GM21381 (cell line): ENCODE data around the gene ARMS2.

Experiments used
- ATAC-seq: cut with Tn5 transposase; IDR thresholded peaks from one replicate; pipeline ENCODE4 v1.9.1; 2021; ENCODE audit warnings: mild to moderate bottlenecking, moderate library complexity; ENCODE audit not compliant: unreplicated experiment

ARMS2 gene

GRCh38 chr10:122469848-122470247 lies 15.4 kb downstream of the ARMS2 start:
- no peak for ATAC-seq

DNA sequence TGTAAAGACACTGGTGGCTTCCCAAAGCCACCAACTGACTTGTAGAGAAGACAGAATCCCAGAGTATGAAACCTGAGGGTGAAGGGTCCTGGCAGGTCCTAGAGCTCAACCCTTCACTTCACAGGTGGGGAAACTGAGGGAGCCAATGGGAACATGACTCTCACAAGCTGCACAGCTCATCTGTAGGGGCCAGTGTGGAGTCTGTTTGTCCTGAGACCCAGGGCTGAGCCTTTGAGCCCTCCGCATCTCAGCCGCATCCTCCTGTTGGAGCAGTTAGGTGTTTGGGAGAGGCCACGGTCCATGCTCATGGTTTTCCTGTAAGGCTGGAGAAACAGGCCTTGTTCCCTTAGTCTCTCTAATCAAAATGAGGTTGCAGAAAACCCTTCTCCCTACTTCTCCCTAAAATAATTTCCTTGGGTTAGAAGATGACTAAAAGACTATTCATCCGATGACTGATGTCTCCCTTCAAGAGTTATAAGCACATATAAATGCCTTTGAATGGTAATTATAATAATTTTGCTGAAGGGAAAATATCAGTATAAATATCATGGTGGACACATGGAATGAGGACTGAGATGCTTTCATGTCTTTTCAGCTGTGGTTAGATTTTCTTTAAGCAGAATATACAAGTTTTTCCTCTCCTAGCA lies 17.2 kb downstream of the ARMS2 start:
- no peak for ATAC-seq

DNA sequence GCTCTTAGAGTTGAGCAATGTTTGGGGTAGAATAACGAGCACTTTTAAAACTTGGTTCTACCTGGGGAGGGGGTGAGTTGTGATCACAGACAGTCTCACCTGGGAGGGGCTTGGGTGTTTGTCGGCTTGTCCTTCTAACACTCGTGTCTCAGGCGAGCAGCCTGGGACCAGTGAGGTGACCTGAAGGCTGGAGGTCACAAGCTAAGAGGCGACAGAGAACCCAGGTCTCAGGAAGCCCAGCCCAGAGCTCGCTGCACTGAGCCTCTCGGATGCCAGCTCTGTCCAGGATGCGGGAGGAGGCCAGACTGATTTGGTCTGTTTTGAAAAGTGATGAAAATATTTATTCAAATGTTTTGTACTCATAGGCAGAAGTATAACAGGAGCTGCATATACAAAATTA lies 18.7 kb downstream of the ARMS2 start:
- ATAC-seq = no peak

DNA sequence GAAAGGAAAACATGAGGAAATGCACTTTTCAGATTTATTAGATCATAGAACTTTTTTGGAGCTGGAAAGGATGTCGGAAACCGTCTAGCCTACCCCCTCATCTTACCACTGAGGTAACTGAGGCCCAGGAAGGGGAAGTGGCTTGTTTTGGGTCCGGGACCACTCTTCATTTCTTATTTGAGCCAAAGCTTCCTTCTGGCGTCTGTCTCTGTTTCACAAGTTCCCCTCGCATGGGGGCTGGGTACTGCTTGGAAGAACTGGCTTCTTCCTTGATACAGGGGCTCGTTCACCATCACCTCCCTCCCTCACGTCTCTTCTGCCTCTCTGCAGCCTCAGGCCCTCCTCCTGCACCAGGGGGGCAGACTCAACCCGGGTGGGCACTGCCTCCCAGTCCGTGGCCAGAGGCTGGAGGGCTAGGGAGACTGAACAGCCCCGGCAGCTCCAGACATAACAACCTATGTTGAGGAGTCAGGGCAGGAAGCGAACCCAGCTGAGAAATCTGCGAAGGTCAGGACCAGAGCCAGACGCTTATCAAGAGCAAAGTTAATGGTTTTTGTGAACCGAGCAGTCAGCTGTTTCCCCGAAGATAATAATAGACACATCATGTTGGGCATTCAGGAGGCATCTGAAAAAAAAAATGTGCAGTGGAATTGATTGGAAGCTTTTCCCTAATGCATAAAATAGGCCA lies 19.8 kb downstream of the ARMS2 start:
- no peak for ATAC-seq

DNA sequence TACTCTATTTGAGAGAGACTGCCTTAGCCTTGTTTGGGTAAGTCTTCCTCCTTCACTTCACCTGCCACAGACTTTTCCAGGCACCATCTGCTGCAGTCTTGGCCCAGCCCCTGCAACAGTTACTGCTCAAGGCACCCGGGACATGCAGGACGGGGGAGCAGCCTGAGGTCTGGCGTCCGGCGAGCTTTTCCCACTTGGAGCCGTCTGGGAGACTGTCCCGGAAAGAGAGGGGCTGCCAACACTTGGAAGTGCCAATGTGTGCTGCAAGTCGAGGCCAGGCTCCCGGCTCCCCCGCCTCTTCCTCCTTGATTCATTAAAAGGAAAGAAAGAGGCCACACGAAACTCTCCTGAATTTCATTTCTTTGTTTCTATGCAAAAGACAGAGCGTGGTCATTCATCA lies 20.6 kb downstream of the ARMS2 start:
- ATAC-seq = no peak

GRCh38 chr10:122475591-122476332 lies 21.3 kb downstream of the ARMS2 start:
- no peak for ATAC-seq

DNA sequence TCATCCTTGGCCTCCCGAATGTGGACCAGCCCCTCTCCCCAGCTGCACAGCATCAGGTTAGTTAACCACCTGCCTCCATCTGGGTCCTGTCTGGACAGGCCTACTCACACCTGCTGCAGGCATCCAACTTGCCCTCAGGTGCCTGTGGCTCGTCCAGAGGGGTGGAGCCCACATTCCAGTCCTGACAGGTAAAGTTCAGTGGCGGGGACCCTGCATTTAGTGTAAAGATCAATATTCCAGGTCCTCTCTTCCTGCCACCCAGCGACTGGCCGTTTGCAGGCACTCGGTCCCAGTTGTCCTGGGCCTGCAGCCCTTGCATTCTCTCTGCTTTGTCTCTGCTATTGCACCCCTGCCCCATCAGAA lies 21.9 kb downstream of the ARMS2 start:
- no peak for ATAC-seq

DNA sequence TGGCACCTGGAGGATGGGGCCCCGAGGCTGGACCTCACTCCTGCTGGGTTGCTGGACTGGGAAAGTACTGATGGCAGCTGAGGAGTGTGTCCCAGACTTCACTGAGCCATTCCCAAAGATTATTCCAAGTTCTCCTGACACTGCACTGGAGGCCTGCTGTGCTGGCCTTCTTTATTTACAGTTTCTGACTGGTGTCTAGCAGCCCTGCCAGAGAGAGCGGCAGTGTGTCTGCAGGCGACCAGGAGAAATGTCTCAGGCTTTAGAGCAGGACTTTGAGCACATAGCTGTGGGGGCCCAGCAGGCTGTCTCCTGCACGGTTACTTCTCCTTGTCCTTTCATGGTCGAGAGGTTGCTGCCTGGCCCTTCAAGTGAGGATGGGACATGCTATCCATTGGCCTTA lies 23.0 kb downstream of the ARMS2 start:
- no peak for ATAC-seq

DNA sequence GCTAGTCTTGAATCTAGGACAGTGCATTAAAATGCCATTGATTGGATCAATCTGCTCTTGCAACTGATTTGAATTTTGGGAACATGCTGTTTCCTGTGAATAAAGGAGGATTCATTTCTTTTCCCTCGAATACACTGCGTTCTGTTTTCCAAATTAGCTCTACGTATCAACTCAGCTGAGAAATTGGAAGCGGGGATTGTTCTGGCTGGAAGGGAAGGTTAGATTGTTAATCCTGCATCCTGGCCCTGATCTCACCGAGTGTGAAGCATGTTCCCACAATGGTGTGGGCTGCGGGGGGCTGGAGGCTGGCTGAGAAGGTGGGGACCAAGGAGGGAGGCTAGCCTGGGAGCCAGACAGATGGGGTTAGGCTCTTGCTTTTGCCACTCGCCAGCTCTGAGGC lies 24.5 kb downstream of the ARMS2 start:
- ATAC-seq = no peak

DNA sequence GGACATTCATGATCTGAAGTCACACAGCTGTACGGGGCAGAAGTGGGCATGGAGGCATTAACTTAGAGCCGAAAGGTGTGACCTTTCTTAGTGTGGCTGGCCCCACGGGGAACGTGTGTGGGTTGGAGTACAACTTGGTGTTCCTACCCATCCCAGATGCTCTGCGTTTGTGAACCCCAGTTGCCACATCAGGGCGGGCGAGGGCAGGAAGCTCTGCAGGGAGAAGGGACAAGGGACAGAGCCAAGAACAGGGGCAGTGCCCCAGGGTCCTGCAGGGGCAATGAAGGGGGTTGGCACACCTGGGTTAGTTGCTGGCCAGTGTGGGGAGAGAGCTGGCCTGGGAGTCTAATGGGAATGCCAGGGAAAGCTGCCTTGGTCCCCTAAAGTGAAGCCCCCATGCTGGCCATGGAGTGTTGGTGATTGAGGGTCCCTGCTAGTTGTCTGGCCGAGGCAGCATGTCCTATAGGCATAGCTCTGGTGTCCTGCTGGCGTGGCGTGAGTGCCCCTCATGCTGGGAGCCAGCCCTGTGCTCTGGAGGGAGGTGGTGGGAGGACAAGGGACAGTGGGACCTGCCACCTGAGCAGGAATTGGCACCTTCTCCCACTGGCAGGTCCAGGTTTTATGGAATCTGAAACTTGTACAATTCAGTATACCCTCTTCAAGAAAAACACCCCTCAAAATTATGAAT lies 25.8 kb downstream of the ARMS2 start:
- ATAC-seq = no peak

DNA sequence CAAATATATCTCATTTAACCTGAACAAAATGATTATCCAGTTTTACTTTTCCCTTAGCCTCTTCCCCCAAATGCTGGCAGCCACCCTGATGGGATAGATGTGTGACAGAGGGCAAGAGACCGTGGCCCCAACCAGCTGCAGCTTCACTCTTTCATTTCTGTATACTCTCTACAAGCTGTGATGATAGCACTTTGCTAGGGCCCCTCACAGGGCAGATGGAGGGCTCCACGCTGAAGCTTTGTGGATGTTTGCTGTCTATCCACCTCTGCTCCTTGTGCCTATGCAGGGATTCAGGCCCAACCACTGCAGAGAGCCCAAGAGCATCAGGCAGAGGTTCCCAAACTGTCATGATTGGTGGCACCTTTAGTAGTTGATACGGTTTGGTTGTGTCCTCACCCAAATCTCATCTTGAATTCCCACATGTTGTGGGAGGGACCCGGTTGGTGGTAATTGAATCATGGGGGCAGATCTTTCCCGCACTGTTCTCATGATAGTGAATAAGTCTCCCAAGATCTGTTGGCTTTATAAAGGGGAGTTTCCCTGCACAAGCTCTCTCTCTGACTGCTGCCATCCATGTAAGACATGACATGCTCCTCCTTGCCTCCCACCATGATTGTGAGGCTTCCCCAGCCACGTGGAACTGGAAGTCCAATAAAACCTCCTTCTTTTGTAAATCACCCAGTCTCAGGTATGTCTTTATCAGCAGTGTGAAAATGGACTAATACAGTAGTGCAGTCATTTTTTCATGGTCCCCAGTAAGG lies 27.0 kb downstream of the ARMS2 start:
- ATAC-seq = no peak

DNA sequence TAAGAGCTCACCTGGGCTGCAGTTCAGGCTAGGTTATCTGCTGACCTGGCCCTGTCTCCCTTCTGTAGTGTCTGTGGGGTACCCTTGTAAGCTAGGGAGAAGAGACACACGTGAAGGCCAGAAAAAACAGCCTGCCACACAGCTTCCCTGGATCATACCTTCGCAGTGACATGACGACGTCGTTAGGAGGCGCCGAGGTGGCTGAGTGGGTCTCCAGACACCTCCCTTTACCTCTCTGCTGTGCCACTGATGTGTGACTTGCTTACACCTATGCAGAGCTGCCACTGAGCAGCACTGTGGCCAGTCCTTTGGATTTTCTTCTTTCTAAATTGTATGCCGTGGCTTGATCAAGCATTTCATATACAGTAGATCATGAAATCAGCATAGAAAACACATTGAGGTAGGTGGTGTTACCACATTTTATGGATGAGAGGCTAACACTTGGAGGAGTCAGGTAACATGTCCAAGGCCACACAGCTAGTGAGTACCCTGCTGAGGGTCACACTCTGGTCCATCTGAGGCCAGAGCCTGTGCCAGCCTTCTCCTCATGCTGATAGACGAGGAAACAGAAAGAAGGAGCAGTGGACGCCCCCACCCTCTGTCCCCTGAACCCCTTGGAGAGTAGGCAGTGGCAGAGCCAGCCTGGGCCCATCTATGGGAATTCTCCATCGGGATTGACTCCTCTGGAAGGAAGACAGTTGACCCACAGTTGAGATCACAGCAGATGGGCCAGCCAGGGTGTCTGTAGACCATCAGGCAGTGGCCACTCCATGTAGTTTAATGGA lies 30.0 kb downstream of the ARMS2 start:
- ATAC-seq = no peak

DNA sequence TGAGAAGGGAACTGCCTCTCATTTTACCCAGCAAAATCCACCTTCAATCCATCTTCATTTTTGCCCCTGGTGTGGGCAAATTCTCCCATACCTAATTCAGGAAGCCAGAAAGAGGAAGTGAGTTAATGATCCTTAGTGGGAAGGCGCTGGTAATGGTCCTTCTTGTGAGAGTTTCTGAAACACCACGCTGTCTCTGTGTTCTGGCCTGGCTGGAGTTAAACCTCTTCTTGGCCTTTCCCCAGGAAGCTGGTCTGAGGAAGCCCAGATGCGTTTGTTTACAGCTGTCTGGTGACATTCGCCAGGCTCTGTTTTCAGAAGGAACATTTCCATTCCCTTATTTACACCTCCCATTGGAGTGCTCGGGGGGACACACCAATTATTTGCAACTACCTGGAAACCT lies 31.2 kb downstream of the ARMS2 start:
- ATAC-seq = no peak

- ATAC-seq = no peak
Measured at GRCh38 chr10:122486406-122487080, 32.1 kb downstream of the ARMS2 start.

- ATAC-seq = no peak
Measured at GRCh38 chr10:122487174-122487765, 32.8 kb downstream of the ARMS2 start.

GRCh38 chr10:122490268-122490667 lies 35.8 kb downstream of the ARMS2 start:
- no peak for ATAC-seq

DNA sequence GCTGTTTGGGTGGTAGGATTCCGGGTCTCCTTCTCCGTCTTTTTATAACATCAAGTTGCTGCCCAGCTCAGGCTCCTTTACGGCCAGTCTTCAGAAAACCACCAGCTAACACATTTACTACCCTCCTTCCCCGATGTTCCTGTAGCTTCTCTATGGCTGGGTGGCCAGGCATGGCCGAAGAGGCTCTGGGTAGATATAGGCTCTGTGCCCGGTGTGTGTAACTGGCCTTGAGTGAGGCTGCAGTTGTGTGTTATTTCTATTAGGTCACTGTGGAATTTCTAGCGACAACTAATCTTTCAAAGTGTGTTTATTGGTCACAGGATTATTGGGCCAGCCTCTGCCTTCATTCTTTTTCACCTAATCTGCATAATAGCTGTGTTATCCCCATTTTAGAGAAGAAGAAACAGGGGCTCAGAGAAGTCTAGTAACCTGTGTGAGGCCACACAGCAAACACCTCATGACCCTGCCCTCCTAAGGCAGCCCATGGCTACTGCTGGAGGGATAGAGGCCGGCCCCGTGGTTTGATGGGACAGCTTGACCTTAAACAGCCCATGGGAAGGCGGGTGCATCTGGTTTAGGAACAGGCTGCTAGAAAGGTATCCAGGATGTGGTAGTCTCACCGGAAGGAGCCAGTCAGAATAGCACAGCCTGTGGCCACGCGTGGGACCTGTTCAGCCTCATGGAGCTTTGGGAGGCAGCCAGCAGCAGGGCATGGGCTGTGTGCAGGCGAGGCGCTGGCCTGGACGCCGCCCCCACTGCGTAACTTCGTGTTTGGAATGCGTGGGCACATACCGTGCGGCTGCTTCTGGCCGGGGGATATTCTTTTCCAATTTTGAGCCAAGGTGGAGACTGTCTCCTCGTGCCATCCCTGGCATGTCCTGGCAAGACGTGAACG lies 36.6 kb downstream of the ARMS2 start:
- no peak for ATAC-seq

DNA sequence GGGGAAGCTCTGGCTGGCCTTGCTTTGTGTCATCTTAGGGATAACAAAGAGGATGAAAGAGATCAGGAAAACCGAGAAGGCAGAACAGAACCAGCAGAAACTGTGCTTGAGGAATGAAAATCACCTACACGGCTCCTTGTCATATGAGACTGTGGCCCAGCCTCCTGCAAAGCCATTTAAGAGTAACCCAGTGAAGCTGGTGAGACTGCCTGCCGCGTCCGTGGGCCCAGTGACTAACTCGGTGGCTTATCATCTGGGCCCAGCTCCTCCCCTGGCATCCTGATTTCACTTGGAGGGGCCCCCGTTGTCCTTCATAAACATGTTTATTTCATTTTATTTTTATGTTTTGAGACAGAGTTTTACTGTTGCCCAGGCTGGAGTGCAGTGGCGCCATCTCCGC lies 37.6 kb downstream of the ARMS2 start:
- ATAC-seq = no peak
